Neural progenitor cell (in vitro differentiated cells): ENCODE data around the gene RRM1. TPM values are rescaled to one million over a fixed set of nuclear protein-coding genes. Genes with fewer than 3 reads are reported as not detected.

Experiments
- DNase-seq: peaks from one replicate; pipeline ENCODE4 v3.0.0-alpha.2; 2016; ENCODE audit warnings: low spot score
- H2AFZ ChIP-seq: fragments of 200-600 bp; sonication (generic); replicated peaks from 2 replicates; pipeline ENCODE4 v1.6.1; 2016; ENCODE audit warnings: antibody characterized with exemption
- H3F3A ChIP-seq: fragments of 200-600 bp; sonication (generic); 2 replicates; pipeline ENCODE4 v1.6.1; 2016; ENCODE audit warnings: antibody characterized with exemption, low read depth
- H3K27ac ChIP-seq: fragments of 200-600 bp; sonication (generic); 2 replicates; pipeline ENCODE4 v1.5.1; 2016; ENCODE audit warnings: mild to moderate bottlenecking
- H3K27me3 ChIP-seq: fragments of 200-600 bp; sonication (generic); 2 replicates; pipeline ENCODE4 v1.6.1; 2016; ENCODE audit warnings: mild to moderate bottlenecking, moderate library complexity
- H3K36me3 ChIP-seq: fragments of 200-600 bp; sonication (generic); 2 replicates; pipeline ENCODE4 v1.5.1; 2016
- H3K4me1 ChIP-seq: fragments of 200-600 bp; sonication (generic); 2 replicates; pipeline ENCODE4 v1.6.1; 2016; ENCODE audit warnings: mixed run types
- H3K4me2 ChIP-seq: fragments of 200-600 bp; sonication (generic); 2 replicates; pipeline ENCODE4 v1.6.1; 2016
- H3K4me3 ChIP-seq: fragments of 200-600 bp; sonication (generic); 2 replicates; pipeline ENCODE4 v1.5.1; 2016
- H3K79me2 ChIP-seq: fragments of 200-600 bp; sonication (generic); 2 replicates; pipeline ENCODE4 v1.6.1; 2016; ENCODE audit warnings: low read depth
- H3K9ac ChIP-seq: fragments of 200-600 bp; sonication (generic); 2 replicates; pipeline ENCODE4 v1.6.1; 2016
- H3K9me3 ChIP-seq: fragments of 200-600 bp; sonication (generic); 2 replicates; pipeline ENCODE4 v1.5.1; 2016; ENCODE audit warnings: low read depth
- H4K20me1 ChIP-seq: fragments of 200-600 bp; sonication (generic); 2 replicates; pipeline ENCODE4 v1.6.1; 2016; ENCODE audit warnings: low read depth
- H3K27ac Mint-ChIP-seq: 3 replicates; pipeline ENCODE4 v1.8.0; 2021; ENCODE audit warnings: mixed read lengths
- H3K27me3 Mint-ChIP-seq: 2 replicates; pipeline ENCODE4 v1.8.0; 2022; ENCODE audit warnings: low read depth, mild to moderate bottlenecking, inconsistent platforms, moderate library complexity, mixed read lengths; ENCODE audit not compliant: insufficient read depth
- H3K36me3 Mint-ChIP-seq: 3 replicates; pipeline ENCODE4 v1.8.0; 2021; ENCODE audit warnings: mixed read lengths
- H3K4me1 Mint-ChIP-seq: 3 replicates; pipeline ENCODE4 v1.8.0; 2021; ENCODE audit warnings: mixed read lengths
- H3K4me3 Mint-ChIP-seq: 3 replicates; pipeline ENCODE4 v1.8.0; 2021; ENCODE audit warnings: mild to moderate bottlenecking, moderate library complexity, mixed read lengths
- H3K9me3 Mint-ChIP-seq: 3 replicates; pipeline ENCODE4 v1.8.0; 2020; ENCODE audit warnings: mixed read lengths
- EZH2 ChIP-seq: fragments of 200-600 bp; sonication (generic); IDR thresholded peaks from 2 replicates; pipeline ENCODE4 v1.6.1; 2017; ENCODE audit warnings: antibody characterized with exemption, mild to moderate bottlenecking, moderate library complexity
- EZH2phosphoT487 ChIP-seq: fragments of 200-600 bp; sonication (generic); IDR thresholded peaks from 2 replicates; pipeline ENCODE4 v1.6.1; 2017; ENCODE audit warnings: antibody characterized with exemption
- total RNA-seq: library from RNA; depleted of rRNA; stranded (reverse); fragments of >200 nt; gene quantifications from 2 replicates; pipeline ENCODE4 v1.2.3, GENCODE V29; 2015; ENCODE audit warnings: low replicate concordance
- TF ChIP-seq, protein P1 (sequence below): fragments of 200-600 bp; sonication (generic); IDR thresholded peaks from 2 replicates; pipeline ENCODE4 v1.5.1; 2017; ENCODE audit warnings: antibody characterized with exemption, mild to moderate bottlenecking

RRM1 gene
- total RNA-seq, 1 donor from 2014 or later, result 264 TPM

DNA sequence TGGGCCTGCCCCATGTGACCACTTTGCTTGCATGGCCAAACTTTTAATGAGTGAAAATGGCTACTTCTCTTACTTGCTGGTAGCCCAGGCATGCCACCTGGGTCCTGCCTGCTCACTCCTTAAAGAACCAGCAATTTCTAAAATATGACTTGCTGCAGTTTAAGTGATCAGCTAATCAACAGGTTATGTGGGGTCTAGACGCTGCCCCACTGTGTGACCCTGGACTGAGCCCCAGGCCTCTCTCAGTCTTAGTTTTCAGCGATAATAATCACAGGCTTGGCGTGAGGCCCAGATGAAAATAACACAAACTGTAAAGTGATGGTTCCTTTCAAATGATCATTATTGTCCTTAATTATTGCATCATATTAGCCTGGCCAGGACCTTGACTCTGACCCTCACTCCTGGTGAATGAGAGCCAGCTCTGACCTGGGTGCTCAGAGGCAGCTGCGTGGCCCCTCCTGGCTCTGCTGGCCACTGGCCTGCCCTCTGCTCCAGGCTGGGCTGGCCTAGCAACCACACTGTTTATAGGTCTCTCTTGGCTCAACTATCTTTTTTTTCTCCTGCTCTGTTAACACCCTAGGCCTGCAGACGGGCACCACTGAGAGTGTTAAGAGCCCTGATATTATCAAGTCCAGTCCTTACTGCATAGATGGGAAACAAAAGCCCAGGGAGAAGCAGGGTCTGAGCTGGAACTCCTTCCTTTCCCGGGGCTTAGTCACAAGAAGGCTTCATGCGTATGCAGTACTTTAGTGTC lies 89.7 kb downstream of the RRM1 start:
- H3K4me3 ChIP-seq, result no peak overlapping the region
- H3K36me3 ChIP-seq, result no peaks in the 10 kb centered on the region
- DNase-seq, result no peak
- no peak overlapping the region for H2AFZ ChIP-seq
- peaks cover 12% of the 10 kb centered on the region for H3K27me3 ChIP-seq
- Mint-ChIP-seq H3K9me3 (no peaks in the 10 kb centered on the region), H3K27ac (peak overlapping the region; percentile 40), H3K4me3 (no peak overlapping the region), H3K4me1 (peaks cover 3% of the 10 kb centered on the region), H3K27me3 (peaks cover 5% of the 10 kb centered on the region), H3K36me3 (no peaks in the 10 kb centered on the region)
- H3K4me1 ChIP-seq, result no peaks in the 10 kb centered on the region
- H3F3A ChIP-seq, result no peaks in the 10 kb centered on the region
- H3K27ac ChIP-seq, result no peak overlapping the region
- no peaks in the 10 kb centered on the region for H3K9me3 ChIP-seq
- no peaks in the 10 kb centered on the region for H4K20me1 ChIP-seq
- H3K4me2 ChIP-seq, result no peak overlapping the region
- H3K9ac ChIP-seq, result no peak overlapping the region
- no peak for TF ChIP-seq EZH2
- TF ChIP-seq, protein P1, sequence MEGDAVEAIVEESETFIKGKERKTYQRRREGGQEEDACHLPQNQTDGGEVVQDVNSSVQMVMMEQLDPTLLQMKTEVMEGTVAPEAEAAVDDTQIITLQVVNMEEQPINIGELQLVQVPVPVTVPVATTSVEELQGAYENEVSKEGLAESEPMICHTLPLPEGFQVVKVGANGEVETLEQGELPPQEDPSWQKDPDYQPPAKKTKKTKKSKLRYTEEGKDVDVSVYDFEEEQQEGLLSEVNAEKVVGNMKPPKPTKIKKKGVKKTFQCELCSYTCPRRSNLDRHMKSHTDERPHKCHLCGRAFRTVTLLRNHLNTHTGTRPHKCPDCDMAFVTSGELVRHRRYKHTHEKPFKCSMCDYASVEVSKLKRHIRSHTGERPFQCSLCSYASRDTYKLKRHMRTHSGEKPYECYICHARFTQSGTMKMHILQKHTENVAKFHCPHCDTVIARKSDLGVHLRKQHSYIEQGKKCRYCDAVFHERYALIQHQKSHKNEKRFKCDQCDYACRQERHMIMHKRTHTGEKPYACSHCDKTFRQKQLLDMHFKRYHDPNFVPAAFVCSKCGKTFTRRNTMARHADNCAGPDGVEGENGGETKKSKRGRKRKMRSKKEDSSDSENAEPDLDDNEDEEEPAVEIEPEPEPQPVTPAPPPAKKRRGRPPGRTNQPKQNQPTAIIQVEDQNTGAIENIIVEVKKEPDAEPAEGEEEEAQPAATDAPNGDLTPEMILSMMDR, result no peak
- no peak for TF ChIP-seq EZH2phosphoT487
- H3K79me2 ChIP-seq, result no peaks in the 10 kb centered on the region

DNA sequence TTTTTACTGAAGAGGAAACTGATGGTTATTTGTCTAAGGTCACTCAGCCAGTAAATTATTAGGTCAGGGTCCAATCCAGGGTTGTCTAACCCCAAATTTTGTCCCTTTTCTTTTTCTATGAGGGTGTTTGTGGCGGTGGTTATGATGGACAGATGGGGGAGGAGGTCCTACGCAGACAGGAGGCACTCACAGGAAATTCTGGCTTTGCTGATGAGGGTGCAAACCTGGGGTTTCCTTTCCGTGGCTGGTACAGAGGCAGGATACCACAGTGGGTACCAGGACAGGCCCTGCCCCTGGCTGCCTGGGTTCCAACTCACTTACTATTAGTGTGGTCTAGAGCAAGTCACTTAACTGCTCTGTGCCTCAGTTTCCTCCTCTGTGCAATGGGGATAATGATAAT lies 91.0 kb downstream of the RRM1 start:
- Histone ChIP-seq H2AFZ (no peak overlapping the region), H3K79me2 (no peaks in the 10 kb centered on the region), H3K27ac (no peak overlapping the region), H3K9ac (no peak overlapping the region), H3K36me3 (no peaks in the 10 kb centered on the region), H3F3A (no peaks in the 10 kb centered on the region), H3K27me3 (peaks cover 12% of the 10 kb centered on the region), H3K4me3 (no peak overlapping the region), H3K4me1 (no peaks in the 10 kb centered on the region), H4K20me1 (no peaks in the 10 kb centered on the region), H3K9me3 (no peaks in the 10 kb centered on the region), H3K4me2 (no peak overlapping the region)
- Mint-ChIP-seq H3K9me3 (no peaks in the 10 kb centered on the region), H3K27me3 (peaks cover 8% of the 10 kb centered on the region), H3K36me3 (no peaks in the 10 kb centered on the region), H3K4me1 (peaks cover 3% of the 10 kb centered on the region), H3K4me3 (no peak overlapping the region), H3K27ac (no peak overlapping the region)
- no peak for DNase-seq
- TF ChIP-seq, protein P1, result no peak
- no peak for TF ChIP-seq EZH2
- TF ChIP-seq EZH2phosphoT487, result no peak

DNA sequence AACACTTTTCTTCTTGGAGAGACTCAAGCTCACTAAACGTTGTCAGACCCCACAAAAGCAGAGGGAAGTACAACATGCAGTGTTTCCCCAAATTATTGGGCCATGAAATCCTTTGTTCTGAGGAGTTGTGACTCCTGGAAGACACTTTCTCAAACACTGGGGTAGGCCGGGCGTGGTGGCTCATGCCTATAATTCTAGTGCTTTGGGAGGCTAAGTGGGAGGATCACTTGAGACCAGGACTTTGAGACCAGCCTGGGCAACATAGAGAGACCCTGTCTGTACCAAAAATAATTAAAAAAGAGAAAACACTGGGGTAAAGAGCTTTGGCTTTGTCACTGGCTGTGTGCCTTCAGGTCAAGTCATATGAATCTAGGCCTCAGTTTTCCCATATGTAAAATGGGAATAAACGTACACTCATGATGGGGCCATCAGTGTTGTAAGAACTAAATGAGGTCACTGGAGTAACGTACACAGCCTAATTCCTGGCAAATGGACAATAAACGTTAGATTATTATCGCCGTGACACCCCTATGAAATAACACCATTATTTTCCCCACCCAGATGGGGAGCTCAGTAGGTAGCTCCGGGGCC lies 92.0 kb downstream of the RRM1 start:
- Histone ChIP-seq H3K4me2 (peak overlapping the region; percentile 84), H3K4me1 (no peaks in the 10 kb centered on the region), H2AFZ (peak overlapping the region; percentile 97), H3K9ac (no peak overlapping the region), H3K9me3 (no peaks in the 10 kb centered on the region), H3K36me3 (no peaks in the 10 kb centered on the region), H4K20me1 (no peaks in the 10 kb centered on the region), H3K27me3 (peaks cover 12% of the 10 kb centered on the region), H3F3A (no peaks in the 10 kb centered on the region), H3K4me3 (peak overlapping the region; percentile 72), H3K79me2 (no peaks in the 10 kb centered on the region), H3K27ac (no peak overlapping the region)
- TF ChIP-seq EZH2 (no peak), EZH2phosphoT487 (no peak)
- TF ChIP-seq, protein P1, result no peak
- H3K27ac Mint-ChIP-seq, result no peak overlapping the region
- H3K36me3 Mint-ChIP-seq, result no peaks in the 10 kb centered on the region
- peaks cover 3% of the 10 kb centered on the region for H3K4me1 Mint-ChIP-seq
- DNase-seq, result no peak
- H3K4me3 Mint-ChIP-seq, result peak overlapping the region; percentile 87
- peaks cover 10% of the 10 kb centered on the region for H3K27me3 Mint-ChIP-seq
- H3K9me3 Mint-ChIP-seq, result no peaks in the 10 kb centered on the region
